D721Med (cell line): ENCODE measurements around the gene PLEKHM3.

Experiments used
- DNase-seq: peaks from one replicate; pipeline ENCODE4 v3.0.0; 2011; ENCODE audit warnings: low spot score; ENCODE audit not compliant: insufficient read length
- FAIRE-seq: peaks from 2 replicates; lab custom pipeline; 2011; peaks lifted over from hg19 to GRCh38; lab: Jason Lieb, UNC
- TF ChIP-seq, protein P1 (sequence below): IDR thresholded peaks from 2 replicates; pipeline ENCODE4 v1.5.1; 2012; ENCODE audit warnings: mild to moderate bottlenecking, control low read depth; ENCODE audit not compliant: insufficient read depth; ENCODE audit errors: missing control alignments

The PLEKHM3 gene

DNA sequence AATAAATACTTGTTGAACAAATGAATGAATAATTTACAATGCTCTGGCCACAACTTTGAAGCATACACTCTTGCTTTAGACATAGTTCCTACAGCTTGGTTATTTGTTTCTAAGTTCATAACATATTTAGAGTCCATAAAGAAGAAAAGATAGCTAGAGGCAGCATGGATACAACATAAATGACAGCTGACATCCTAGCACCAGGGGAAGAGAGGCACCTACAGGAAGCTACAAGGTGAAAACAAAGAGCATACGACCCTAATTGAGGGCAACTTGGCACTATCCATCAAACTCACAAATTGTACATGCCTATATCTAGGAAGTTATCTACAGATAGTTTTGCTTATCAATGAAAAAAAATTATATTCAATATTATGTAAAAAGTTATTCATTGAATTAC, 88.9 kb downstream of the PLEKHM3 start:
- TF ChIP-seq, protein P1, sequence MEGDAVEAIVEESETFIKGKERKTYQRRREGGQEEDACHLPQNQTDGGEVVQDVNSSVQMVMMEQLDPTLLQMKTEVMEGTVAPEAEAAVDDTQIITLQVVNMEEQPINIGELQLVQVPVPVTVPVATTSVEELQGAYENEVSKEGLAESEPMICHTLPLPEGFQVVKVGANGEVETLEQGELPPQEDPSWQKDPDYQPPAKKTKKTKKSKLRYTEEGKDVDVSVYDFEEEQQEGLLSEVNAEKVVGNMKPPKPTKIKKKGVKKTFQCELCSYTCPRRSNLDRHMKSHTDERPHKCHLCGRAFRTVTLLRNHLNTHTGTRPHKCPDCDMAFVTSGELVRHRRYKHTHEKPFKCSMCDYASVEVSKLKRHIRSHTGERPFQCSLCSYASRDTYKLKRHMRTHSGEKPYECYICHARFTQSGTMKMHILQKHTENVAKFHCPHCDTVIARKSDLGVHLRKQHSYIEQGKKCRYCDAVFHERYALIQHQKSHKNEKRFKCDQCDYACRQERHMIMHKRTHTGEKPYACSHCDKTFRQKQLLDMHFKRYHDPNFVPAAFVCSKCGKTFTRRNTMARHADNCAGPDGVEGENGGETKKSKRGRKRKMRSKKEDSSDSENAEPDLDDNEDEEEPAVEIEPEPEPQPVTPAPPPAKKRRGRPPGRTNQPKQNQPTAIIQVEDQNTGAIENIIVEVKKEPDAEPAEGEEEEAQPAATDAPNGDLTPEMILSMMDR = no peak
- FAIRE-seq (no peak), DNase-seq (no peak)

DNA sequence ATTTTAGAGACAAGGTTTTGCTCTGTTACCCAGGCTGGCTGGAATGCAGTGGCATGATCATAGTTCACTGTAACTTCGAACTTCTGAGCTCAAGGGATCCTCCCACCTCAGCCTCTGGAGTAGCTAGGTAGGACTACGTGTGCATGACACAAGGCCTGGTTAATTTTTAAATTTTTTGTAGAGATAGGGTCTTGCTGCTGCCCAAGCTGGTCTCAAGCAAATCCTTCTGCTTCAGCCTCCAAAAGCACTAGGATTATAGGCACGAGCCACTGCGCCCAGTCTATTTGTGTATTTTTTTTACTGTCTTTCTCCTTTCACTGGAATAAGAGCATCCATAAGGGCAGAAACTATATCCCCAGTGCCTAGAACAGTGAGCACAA, 89.3 kb downstream of the PLEKHM3 start:
- FAIRE-seq = no peak
- TF ChIP-seq, protein P1 = no peak
- no peak for DNase-seq

DNA sequence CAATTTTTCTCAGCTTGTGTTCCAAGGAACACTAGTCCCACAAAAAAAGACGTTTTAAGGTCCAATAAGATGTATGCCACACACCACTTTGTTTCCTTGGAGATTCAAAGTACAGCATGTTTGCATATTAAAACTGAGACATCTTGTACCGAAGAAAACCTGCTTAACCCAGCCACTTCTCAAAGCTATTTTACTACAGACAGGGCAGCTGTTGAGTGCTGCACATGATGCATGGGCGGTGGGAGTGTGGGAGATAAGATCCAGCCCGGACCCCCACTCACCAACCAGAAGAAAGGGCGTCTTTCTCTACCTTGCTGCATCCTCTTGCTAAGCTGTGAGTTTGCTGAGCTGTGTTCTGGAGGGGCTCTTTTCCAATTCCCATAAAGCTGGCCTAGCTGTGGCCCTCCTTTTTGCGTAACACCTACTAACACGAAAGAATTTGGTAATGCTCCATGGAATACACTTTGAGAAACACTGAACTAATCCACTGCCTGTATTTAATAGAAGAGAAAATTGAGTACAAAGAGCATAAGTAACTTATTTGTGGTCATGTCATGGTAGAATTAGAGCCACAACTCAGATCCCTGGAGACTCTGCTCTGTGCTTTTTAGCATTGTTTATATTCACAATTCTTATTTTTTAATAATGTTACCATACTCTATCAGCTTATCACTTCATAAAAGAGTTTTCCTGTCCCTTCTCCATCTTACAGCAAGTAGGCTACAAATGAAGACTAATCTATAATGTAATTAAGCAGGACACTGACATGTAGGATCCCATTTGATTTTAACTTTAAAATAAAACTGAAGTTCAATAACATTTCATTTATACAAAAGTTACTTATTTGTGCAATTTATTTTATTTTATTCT, 90.0 kb downstream of the PLEKHM3 start:
- DNase-seq (no peak), FAIRE-seq (no peak)
- TF ChIP-seq, protein P1 = no peak

DNA sequence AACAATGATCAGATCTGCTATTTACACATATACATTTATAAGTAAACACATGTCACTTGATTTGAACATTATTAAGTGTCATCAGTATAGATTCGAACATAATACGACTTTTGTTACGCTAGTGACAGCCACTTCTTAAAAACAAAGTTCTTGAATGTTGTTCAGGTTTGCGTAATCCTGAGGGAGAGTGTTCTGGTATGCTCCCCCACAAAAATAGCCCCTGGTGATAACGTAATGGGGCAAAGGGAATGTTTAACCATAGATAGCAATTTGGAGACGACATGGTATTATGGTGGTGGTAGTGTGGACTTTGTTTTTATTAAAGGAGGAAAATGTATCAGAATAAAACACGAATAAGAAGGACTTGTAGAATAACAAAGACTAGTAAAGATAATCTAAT, 90.6 kb downstream of the PLEKHM3 start:
- TF ChIP-seq, protein P1 = no peak
- FAIRE-seq = no peak
- no peak for DNase-seq

DNA sequence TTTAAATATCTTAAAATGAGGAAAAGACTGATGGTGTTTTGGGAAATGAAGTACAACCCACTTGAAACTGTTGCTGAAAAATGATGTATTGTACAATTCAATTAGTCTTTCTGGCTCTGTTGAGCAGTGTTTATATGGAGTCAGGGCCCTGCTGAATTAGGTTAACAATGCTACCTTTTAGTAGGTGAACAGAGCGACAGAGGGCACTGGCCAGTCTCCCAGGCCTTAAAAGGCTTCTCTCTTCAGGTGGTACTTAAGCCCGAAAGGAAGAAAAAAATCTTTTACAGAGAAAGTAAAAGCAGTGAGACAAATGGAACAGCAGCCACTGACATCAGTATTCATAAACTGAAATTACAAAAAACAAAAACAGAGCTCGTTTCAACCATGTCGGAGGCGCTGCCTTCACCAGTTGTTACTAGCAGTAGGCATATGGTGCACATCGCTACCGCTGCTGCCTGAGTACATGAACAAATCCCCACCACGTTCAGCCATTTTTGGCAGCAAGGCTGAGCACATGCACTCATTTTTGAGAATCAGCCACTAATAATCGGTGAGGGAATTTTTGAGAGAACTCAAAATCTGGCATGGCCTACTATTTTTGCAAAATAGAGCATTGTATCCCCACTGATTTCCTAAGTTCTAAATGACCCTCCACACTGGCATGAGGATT, 91.8 kb downstream of the PLEKHM3 start:
- TF ChIP-seq, protein P1 = no peak
- no peak for FAIRE-seq
- DNase-seq = no peak

DNA sequence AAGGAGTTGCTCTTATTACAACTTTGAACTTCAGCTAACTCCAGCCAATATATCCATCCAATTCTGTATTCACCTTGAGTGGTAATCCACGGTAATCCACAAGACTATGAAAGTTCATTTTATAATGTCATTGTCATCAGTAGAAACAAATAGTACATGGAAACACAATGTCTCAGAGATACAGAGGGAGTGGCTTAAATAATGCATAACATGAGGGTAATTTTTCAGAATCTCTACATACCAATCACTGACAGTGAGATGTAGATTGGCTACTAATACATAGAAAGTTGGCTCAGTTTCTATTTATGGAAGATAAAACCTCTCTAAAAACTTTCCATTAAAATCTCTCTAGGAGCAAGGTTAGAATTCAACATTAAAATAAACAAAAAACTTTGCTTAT, 93.2 kb downstream of the PLEKHM3 start:
- FAIRE-seq (no peak), DNase-seq (no peak)
- TF ChIP-seq, protein P1 = no peak

DNA sequence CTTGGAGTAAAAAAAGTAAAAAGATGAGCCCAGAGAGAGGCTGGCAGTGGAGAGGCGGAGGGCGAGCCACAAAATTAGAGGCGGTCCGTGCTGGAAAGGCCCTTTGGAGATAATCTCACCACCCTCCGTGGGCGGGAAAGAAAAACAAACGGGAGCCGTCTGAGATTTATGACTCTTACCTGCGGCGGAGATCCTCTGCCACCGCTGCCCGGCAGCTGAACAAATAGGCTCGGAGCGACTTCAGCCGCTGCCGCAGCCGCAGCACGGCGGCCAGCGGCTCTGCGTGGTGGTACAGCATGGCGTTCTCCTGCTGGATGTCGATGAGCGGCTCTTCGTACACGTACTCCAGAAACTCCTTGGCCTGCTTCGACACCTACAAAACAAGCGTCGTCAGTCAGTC, 94.6 kb downstream of the PLEKHM3 start:
- TF ChIP-seq, protein P1 = no peak
- DNase-seq (no peak), FAIRE-seq (no peak)
